UCSD-AML1 (cell line): Measurements from ENCODE around the gene STARD10.

Experiments
- DNase-seq: peaks from one replicate; lab custom pipeline; 2025; ENCODE audit not compliant: unreplicated experiment; lab: John Stamatoyannopoulos, UW

Gene STARD10

DNA sequence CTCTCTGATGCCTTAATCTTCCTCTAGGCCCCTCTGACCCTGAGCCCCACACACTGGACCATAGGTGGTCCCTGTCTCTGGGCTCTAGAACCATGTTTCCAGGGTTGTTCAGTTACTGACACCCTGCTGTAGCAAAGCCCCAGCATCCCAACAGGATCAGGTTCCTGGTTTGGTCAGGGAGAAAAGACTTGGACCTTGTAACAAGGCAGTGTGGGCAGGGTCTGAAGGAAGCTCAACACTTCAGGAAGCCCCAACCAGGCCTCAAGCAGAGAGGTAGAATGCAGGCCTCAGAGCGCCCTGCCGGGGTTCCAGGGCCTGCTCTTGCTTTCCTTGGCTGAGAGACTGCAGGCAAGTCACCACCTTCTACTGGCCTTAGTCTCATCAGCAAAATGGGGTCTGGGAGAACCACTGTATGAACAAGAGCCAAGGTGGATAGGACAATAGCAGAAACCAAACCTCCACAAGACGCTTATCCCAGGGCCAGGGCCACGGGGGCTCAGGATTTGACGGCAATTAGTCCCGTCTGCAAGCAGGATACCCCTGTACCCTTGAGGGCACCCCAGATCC lies 46.5 kb downstream of the STARD10 start:
- no peak for DNase-seq

- no peak for DNase-seq
Measured at GRCh38 chr11:72746821-72747220, 47.0 kb downstream of the STARD10 start.

DNA sequence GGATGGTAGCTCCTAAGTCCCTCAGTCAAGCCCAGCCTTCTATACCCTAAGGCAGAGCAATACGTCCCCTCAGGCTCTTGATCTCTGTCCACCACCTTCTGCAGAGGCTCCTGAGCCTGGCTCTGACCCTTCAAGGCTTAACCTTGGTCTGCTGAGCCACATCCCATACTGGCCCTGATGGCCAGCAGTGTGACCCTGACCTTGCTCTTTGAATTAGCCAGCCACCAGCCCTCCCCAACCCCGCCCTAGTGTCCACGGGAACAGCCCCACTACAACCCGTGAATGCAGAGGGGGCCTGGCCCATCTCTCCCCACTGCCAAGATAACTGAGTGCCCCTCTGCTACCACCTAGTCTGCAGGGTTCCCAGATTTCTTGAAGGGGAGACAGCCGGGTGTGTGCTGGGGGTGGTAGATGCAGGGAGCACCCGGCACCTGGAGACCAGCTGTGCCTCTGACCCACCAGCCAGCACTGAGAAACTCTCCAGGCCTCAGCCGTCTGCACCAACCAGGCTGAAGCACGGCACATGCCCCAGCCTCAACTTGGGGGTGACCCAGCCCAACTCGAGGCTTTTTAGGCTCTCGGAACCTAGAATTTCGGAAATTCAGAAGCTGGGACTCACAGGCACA lies 47.8 kb downstream of the STARD10 start:
- DNase-seq = no peak

DNA sequence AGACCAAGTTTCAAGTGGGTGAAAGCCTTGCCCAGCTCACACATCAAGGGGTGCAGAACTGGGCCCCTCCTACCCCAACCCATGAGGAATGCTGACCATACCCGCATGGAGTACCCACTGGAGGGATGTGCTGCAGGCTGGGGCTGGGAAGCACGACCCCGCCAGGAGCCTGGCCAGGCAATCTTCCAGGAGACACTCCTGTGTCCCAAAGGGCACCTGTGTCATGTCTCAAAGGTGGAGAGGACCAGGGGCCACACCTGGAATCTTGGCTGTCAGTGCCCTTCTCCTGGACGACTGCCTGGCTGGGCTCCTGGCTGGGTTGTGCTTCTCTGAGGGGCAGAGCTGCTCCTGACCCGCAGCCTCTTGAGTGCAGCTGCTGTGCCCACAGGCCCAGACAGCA lies 48.3 kb downstream of the STARD10 start:
- no peak for DNase-seq

DNA sequence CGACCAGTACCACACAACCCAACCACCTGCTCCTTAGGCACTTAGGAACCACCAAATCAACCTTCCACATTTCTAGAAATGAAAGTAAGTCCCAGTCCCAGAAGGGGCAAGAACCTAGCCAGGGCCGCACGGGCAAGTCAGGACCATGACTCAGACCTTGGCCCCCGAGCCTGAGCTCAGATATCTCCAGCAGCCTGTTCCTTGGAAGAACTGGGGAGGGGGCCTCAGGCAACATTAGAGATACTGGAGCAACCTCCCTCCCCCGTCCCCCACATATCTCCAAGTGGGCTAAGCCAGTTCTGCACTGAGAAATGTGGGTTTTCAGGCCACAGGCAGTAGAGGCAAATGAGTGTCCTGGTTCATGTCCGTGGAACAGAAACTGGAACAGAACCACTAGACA lies 49.4 kb downstream of the STARD10 start:
- no peak for DNase-seq

- no peak for DNase-seq
Measured at GRCh38 chr11:72743321-72744221, 50.3 kb downstream of the STARD10 start.

GRCh38 chr11:72742513-72743320 lies 51.1 kb downstream of the STARD10 start:
- no peak for DNase-seq

GRCh38 chr11:72741849-72742512 lies 51.9 kb downstream of the STARD10 start:
- DNase-seq = no peak

- peak; percentile 82 for DNase-seq
Measured at GRCh38 chr11:72741429-72741833, 52.4 kb downstream of the STARD10 start.

- no peak for DNase-seq
Measured at GRCh38 chr11:72740562-72741428, 53.1 kb downstream of the STARD10 start.

- no peak for DNase-seq
Measured at GRCh38 chr11:72740060-72740424, 53.8 kb downstream of the STARD10 start.

DNA sequence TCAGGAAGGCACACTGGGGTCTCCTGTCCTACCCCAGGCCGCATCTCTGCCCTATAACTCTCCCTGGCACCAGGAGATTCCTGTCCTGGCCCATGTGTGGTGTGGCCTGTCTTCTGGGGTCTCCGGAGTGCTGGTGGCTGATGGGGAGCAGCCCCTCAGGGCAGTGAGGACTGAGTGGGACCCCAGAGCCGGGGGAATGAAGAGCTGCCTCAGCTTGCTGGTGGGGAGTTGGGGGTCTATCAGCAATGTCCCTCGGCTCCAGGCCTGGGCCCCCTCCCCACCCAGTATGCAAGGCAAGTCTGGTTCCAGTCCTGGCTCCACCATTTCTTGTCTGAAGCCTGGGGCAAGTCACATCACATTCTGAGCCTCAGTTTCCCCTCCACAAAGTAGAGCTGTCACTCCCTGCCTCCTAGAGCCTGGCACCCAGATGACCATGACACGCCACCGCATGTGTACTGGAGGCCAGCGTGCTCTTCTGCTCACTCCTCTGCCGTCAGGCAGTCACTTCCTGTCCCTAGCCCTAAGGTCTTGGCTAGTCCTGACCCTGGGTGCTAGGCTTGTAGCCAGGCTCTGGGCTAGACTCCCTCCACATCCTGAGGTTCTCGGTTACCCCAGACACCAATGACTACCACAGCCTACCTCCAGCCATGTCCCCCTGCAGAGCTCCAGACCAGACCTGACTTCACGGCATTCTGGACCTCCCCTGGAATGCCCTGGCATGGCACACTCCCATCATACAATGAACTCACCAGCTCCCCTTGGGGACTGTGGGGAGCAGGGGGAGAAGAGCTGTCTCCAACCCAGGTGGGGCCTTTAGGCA lies 54.4 kb downstream of the STARD10 start:
- DNase-seq = no peak

DNA sequence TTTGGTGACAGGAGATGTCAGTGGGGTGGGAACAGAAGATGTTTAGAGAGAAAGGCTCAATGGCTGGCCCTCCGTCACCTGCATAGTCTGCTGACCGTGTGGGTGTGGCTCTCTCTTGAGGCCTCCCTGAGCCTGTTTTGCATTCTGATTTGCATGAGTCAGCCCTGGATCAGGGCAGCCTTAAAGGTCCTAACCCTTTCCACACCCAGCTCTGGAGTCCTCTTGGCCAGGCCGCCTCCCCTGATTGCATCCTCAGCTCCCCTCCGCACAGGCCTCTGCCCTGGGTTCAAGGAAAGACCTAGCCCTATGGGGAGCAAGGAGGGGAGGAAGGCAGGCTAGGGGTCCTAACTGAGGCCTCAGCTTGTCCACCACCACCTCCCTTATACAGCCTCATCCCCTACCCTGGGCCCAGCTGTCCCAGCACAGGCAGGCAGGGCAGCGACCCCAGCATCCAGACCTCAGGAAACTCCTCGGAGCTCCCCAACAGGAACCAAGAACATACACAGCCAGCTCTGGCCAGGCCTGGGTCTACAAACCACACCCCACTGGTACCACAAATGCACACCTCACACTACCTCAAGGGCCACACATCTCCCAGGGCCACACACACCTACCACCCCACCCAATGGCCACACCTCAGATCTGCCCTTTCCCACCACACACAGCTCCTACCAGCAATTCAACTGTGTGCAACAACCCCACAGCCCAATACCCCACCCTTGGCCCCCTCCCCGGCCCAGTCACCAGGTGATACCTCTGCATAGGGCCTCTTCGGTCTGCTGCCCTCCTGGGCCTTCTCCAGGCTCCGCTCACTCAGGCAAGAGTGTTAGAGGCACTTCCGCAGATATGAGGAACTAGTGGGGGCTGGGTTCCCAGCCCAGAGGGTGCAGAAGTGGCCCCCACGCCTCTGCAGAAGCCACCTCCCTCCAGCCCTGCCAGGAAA lies 55.4 kb downstream of the STARD10 start:
- DNase-seq = peak; percentile 75

GRCh38 chr11:72737336-72737735 lies 56.5 kb downstream of the STARD10 start:
- DNase-seq = no peak

DNA sequence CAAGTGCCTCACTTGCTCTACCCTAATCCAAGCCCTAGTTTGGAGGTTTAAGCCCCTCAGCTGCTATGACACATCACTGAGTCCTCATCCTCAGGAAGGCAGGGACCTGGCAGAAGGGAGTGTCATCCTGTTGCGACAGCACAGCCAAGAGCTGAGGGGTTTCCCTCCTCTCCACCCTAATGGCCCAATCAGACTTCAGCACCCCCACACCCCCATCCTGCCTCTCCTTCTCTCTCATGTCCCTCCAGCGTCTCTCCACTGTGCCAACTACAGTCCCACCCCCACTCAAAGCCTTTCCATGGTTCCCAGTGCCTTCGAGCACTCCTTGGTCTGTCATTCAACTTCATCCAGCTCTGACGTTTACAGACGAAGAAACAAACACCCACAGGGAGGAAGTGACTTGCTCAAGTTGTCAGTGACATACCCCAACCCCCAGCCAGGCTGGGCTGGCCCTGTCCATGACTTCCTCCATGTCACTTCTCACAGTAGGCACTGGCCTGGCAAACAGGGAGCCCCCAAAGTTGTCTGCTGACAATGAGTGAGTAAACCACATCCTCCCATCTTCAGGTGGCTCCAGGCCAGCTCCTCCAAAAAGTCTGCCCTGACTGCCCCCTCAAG lies 57.3 kb downstream of the STARD10 start:
- DNase-seq = peak; percentile 85

GRCh38 chr11:72735495-72736027 lies 58.3 kb downstream of the STARD10 start:
- peak; percentile 40 for DNase-seq

GRCh38 chr11:72732329-72732728 lies 61.5 kb downstream of the STARD10 start:
- no peak for DNase-seq
